Adrenal gland (tissue), 12 donors: ENCODE data around the gene C1orf94. TPM values are rescaled to one million over a fixed set of nuclear protein-coding genes. Genes with fewer than 3 reads are reported as not detected.
"Not testable (repeated sequence)": the region's sequence is repeated elsewhere in the genome, so short reads cannot be mapped to it uniquely, and the experiment has no call there.

Source experiments
- DNase-seq, 7 donors: peaks; one replicate each; pipeline ENCODE4 v3.0.0-alpha.2; 2019 to 2020
- H3K27ac ChIP-seq, 5 donors: fragments of 200-600 bp; sonication (generic) in 4 of 5; 1 replicate in 3 of 5; 2 replicates in 2 of 5; pipeline versions ENCODE4 v1.5.1 to v1.8.0; 2016 to 2020; ENCODE audit warnings: mild to moderate bottlenecking in 1 of 5
- H3K27me3 ChIP-seq: fragments of 200-600 bp; 2 replicates; pipeline ENCODE4 v1.8.0; 2021
- H3K36me3 ChIP-seq, 2 donors: fragments of 200-600 bp; replicated peaks in 1 of 2; 1 replicate in 1 of 2; 2 replicates in 1 of 2; pipeline versions ENCODE4 v1.5.1 to v1.8.0; 2018 to 2022
- H3K4me1 ChIP-seq, 2 donors: fragments of 200-600 bp; replicated peaks in 1 of 2; 1 replicate in 1 of 2; 2 replicates in 1 of 2; pipeline versions ENCODE4 v1.5.1 to v1.8.0; 2018 to 2021
- H3K4me3 ChIP-seq, 4 donors: fragments of 200-600 bp; sonication (generic) in 3 of 4; one replicate each; pipeline ENCODE4 v1.5.1; 2016 to 2018
- H3K9me3 ChIP-seq, 3 donors: fragments of 200-600 bp; sonication (generic) in 1 of 3; replicated peaks in 1 of 3; 1 replicate in 2 of 3; 2 replicates in 1 of 3; pipeline versions ENCODE4 v1.5.1 to v1.8.0; 2016 to 2021
- CTCF ChIP-seq, 6 experiments: fragments of 450-650 bp in 4 of 6; fragments of 200-600 bp in 2 of 6; sonication (generic) in 1 of 6; IDR thresholded peaks; 1 replicate in 5 of 6; 2 replicates in 1 of 6; pipeline versions ENCODE4 v1.5.1 to v1.8.0; 2016 to 2021; ENCODE audit warnings: antibody characterized with exemption in 6 of 6, mild to moderate bottlenecking in 2 of 6, moderate library complexity in 1 of 6
- POLR2A ChIP-seq, 2 donors: fragments of 450-650 bp; IDR thresholded peaks; one replicate each; pipeline ENCODE4 v1.6.1; 2017; ENCODE audit warnings: antibody characterized with exemption in 2 of 2, mild to moderate bottlenecking in 2 of 2, moderate library complexity in 1 of 2
- WGBS, 4 donors: extraction: QIAGEN DNeasy Blood & Tissue Kit in 2 of 4; methylation state at CpG; one replicate each; pipeline versions ENCODE4 v1.1.5 to v1.1.7; 2013 to 2017; 5-methylcytosine and 5-hydroxymethylcytosine counted together
- intact Hi-C, 2 donors: fragments of 100-400 bp; cut with DNase I; formaldehyde crosslinking; loops; one replicate each; pipeline versions ENCODE4 v1.14.1 to v1.15.0; 2022 to 2023
- polyA plus RNA-seq, 3 donors: library from polyadenylated mRNA; stranded (reverse); fragments of 200-250 nt in 2 of 3; fragments of 350-450 nt in 1 of 3; fragmentation: Illumina TruSeq in 1 of 3; extraction: RNeasy Lipid Tissue Mini Kit (QIAGEN cat#74804) in 1 of 3; gene quantifications; one replicate each; pipeline ENCODE4 v1.2.3, GENCODE V29; 2013 to 2014
- total RNA-seq, 9 donors: library from RNA; depleted of rRNA in 4 of 9; stranded (reverse); fragments of >200 nt in 4 of 9; fragments of 120-200 nt in 1 of 9; fragmentation: NEBNext Ultra II Directional in 1 of 9; extraction: Animal tissue kit (Norgen Biotek cat#: 25700) in 1 of 9; gene quantifications; one replicate each; pipeline versions ENCODE4 v1.1.0 to v1.2.4, GENCODE V29; 2013 to 2023
- donor health status: healthy with polysubstance abuse.
- donor health status: Bipolar disorder and iron deficiency.
- donor health status: DM: yes; HTN: yes; CAD: no.
- donor health status: DM: no; HTN: no; CAD: no.
- donor health status: DM: no; HTN: no; CAD: no.
- donor health status: DM: yes; HTN: yes; CAD: no.

Gene C1orf94
- total and polyA plus RNA-seq, 12 donors: 0.07 to 0.14 TPM; not detected in 10

GRCh38 chr1:34167389-34167788 lies 9.3 kb upstream of the C1orf94 start:
- no peak for DNase-seq
- 58 to 75% (median 62%) methylated on average over 12 to 13 of the region's 13 CpGs for WGBS, 4 donors
- intact Hi-C loops: no loop called here
- Histone ChIP-seq H3K36me3 (no peaks in the 10 kb centered on the region), H3K9me3 (no peaks in the 10 kb centered on the region), H3K4me1 (peaks cover 14 to 18% of the 10 kb centered on the region in 2 donors), H3K4me3 (no peak overlapping the region), H3K27ac (no peak overlapping the region), H3K27me3 (no peaks in the 10 kb centered on the region)
- no peak for TF ChIP-seq CTCF (IDR thresholded peaks at IDR 0.05)
- no peak for TF ChIP-seq POLR2A (IDR thresholded peaks at IDR 0.05)

GRCh38 chr1:34175744-34176143 lies 963 bp upstream of the C1orf94 start:
- no peak overlapping the region for H3K4me3 ChIP-seq
- intact Hi-C loops: no loop called here
- 87 to 89% (median 88%) methylated on average over 6 of the region's 6 CpGs for WGBS, 4 donors
- TF ChIP-seq POLR2A (IDR thresholded peaks at IDR 0.05): no peak
- no peak for TF ChIP-seq CTCF (IDR thresholded peaks at IDR 0.05)
- no peak for DNase-seq
- H3K4me1 ChIP-seq: no peaks in the 10 kb centered on the region
- peaks cover 33% of the 10 kb centered on the region for H3K27me3 ChIP-seq
- no peaks in the 10 kb centered on the region for H3K9me3 ChIP-seq
- no peak overlapping the region for H3K27ac ChIP-seq
- no peaks in the 10 kb centered on the region for H3K36me3 ChIP-seq

- WGBS, 4 donors: 39 to 54% (median 50%) methylated on average over 2 of the region's 2 CpGs
- no peak overlapping the region for H3K4me3 ChIP-seq
- no peak overlapping the region for H3K27ac ChIP-seq
- peaks cover 33% of the 10 kb centered on the region for H3K27me3 ChIP-seq
- H3K9me3 ChIP-seq: no peaks in the 10 kb centered on the region
- no peaks in the 10 kb centered on the region for H3K4me1 ChIP-seq
- no peak for TF ChIP-seq POLR2A (IDR thresholded peaks at IDR 0.05)
- no peak for TF ChIP-seq CTCF (IDR thresholded peaks at IDR 0.05)
- intact Hi-C loops: no loop called here
- no peak for DNase-seq
- no peaks in the 10 kb centered on the region for H3K36me3 ChIP-seq
Measured at GRCh38 chr1:34178072-34178471, 1.4 kb downstream of the C1orf94 start.

- DNase-seq, intact Hi-C loops, H3K27me3 ChIP-seq, H3K4me3 ChIP-seq, H3K9me3 ChIP-seq, H3K4me1 ChIP-seq, H3K36me3 ChIP-seq, H3K27ac ChIP-seq: not testable (repeated sequence)
- 83 to 96% (median 89%) methylated on average over 4 of the region's 4 CpGs for WGBS, 4 donors
Measured at GRCh38 chr1:34183381-34183780, 6.7 kb downstream of the C1orf94 start.

DNA sequence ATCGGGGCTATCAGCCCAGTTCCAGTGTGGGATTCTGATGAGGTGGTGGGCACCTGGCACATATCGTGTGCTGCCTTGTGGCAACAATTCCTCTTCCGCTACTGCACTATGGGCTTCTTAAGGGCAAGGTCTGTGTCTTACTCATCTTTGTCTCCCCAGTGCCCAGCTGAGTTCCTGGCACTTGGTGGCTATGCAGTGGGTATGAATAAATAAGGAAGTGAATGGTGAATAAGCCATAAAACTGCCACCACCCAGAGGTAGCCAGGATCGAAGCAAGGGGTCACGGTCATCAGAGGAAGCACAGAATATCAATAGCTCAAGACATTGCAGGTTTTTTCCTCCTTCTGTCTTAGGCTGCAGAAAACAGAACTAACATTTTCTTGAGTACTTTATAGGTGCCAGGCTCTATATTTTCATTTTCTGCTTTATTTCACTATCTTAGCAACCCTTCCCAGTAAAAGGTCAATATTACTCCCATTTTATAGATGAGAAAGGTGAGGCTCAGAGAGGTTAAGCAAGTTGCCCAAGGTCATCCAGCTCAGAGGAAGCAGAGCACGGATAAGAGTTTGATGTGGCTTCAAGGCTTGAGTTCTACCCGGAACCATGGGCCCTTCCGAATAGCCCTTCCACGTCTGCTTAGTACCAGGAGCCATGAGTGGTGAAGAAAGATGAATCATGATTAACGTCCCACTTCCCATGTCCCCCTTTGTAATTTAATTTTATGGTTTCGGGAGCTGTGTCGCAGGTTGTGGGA lies 10.2 kb downstream of the C1orf94 start:
- WGBS, 4 donors: 58 to 66% (median 65%) methylated on average over 12 of the region's 12 CpGs
- DNase-seq: peak in 2 of 7 donors; percentile 27 to 36
- Histone ChIP-seq H3K9me3 (peaks cover 0 to 9% (median 0%) of the 10 kb centered on the region in 3 donors), H3K4me1 (no peaks in the 10 kb centered on the region), H3K27ac (no peak overlapping the region), H3K36me3 (no peaks in the 10 kb centered on the region), H3K4me3 (no peak overlapping the region), H3K27me3 (no peaks in the 10 kb centered on the region)
- TF ChIP-seq POLR2A (IDR thresholded peaks at IDR 0.05): no peak
- TF ChIP-seq CTCF (IDR thresholded peaks at IDR 0.05): no peak
- intact Hi-C loops: no loop called here
